H9 (cell line): ENCODE results near the gene HASPIN. TPM values are rescaled to one million over a fixed set of nuclear protein-coding genes. Genes with fewer than 3 reads are reported as not detected.

ENCODE experiments used
- DNase-seq: peaks from one replicate; pipeline ENCODE4 v3.0.0-alpha.2; 2017
- H2AFZ ChIP-seq: one replicate; pipeline ENCODE4 v1.6.1; 2013; ENCODE audit warnings: mild to moderate bottlenecking, low read length, control low read depth, moderate library complexity
- H2AK5ac ChIP-seq: 2 replicates; pipeline ENCODE4 v1.6.1; 2013; ENCODE audit warnings: low read length, control low read depth, mixed read lengths; ENCODE audit not compliant: insufficient read length
- H2BK120ac ChIP-seq: one replicate; pipeline ENCODE4 v1.6.1; 2013; ENCODE audit warnings: low read depth, mild to moderate bottlenecking, low read length, control low read depth, inconsistent platforms; ENCODE audit not compliant: poor library complexity, severe bottlenecking
- H2BK12ac ChIP-seq: 2 replicates; pipeline ENCODE4 v1.6.1; 2013; ENCODE audit warnings: low read length, control low read depth, mixed read lengths, low read depth; ENCODE audit not compliant: insufficient read length
- H2BK15ac ChIP-seq: 2 replicates; pipeline ENCODE4 v1.6.1; 2013; ENCODE audit warnings: low read depth, low read length, control low read depth
- H2BK20ac ChIP-seq: one replicate; pipeline ENCODE4 v1.6.1; 2013; ENCODE audit warnings: low read depth, mild to moderate bottlenecking, low read length, control low read depth, inconsistent platforms; ENCODE audit not compliant: poor library complexity, severe bottlenecking
- H2BK5ac ChIP-seq: 2 replicates; pipeline ENCODE4 v1.6.1; 2013; ENCODE audit warnings: low read length, control low read depth, mixed read lengths; ENCODE audit not compliant: insufficient read length
- H3K14ac ChIP-seq: 2 replicates; pipeline ENCODE4 v1.6.1; 2013; ENCODE audit warnings: low read length, control low read depth; ENCODE audit not compliant: insufficient read depth
- H3K18ac ChIP-seq: 2 replicates; pipeline ENCODE4 v1.6.1; 2013; ENCODE audit warnings: low read depth, mild to moderate bottlenecking, mixed read lengths, low read length, control low read depth; ENCODE audit not compliant: insufficient read length
- H3K23ac ChIP-seq: 2 replicates; pipeline ENCODE4 v1.6.1; 2013; ENCODE audit warnings: low read length, control low read depth, mixed read lengths, low read depth; ENCODE audit not compliant: insufficient read length
- H3K23me2 ChIP-seq: 2 replicates; pipeline ENCODE4 v1.6.1; 2013; ENCODE audit warnings: low read depth, mild to moderate bottlenecking, mixed read lengths, low read length, control low read depth; ENCODE audit not compliant: insufficient read length, poor library complexity, severe bottlenecking
- H3K27ac ChIP-seq: 2 replicates; pipeline ENCODE4 v1.5.1; 2013; ENCODE audit warnings: low read length, control low read depth, mixed read lengths, low read depth; ENCODE audit not compliant: insufficient read length
- H3K27me3 ChIP-seq: 2 replicates; pipeline ENCODE4 v1.6.1; 2013; ENCODE audit warnings: low read length, control low read depth, inconsistent platforms; ENCODE audit not compliant: insufficient read depth
- H3K4ac ChIP-seq: 2 replicates; pipeline ENCODE4 v1.6.1; 2013; ENCODE audit warnings: low read depth, mild to moderate bottlenecking, control low read depth, inconsistent platforms, low read length, moderate library complexity
- H3K4me1 ChIP-seq: 2 replicates; pipeline ENCODE4 v1.6.1; 2013; ENCODE audit warnings: low read length, control low read depth, inconsistent platforms; ENCODE audit not compliant: insufficient read depth
- H3K4me2 ChIP-seq: 2 replicates; pipeline ENCODE4 v1.6.1; 2013; ENCODE audit warnings: low read length, control low read depth, mixed read lengths; ENCODE audit not compliant: insufficient read length, insufficient read depth
- H3K56ac ChIP-seq: 2 replicates; pipeline ENCODE4 v1.6.1; 2013; ENCODE audit warnings: low read depth, mild to moderate bottlenecking, mixed read lengths, low read length, control low read depth; ENCODE audit not compliant: insufficient read length
- H3K79me1 ChIP-seq: 2 replicates; pipeline ENCODE4 v1.6.1; 2013; ENCODE audit warnings: low read depth, mild to moderate bottlenecking, moderate library complexity, low read length, control low read depth, inconsistent platforms; ENCODE audit not compliant: insufficient read depth, poor library complexity, severe bottlenecking
- H3K79me2 ChIP-seq: 2 replicates; pipeline ENCODE4 v1.6.1; 2013; ENCODE audit warnings: low read length, control low read depth, inconsistent platforms; ENCODE audit not compliant: insufficient read depth
- H3K9ac ChIP-seq: 2 replicates; pipeline ENCODE4 v1.6.1; 2013; ENCODE audit warnings: low read length, control low read depth, mixed read lengths; ENCODE audit not compliant: insufficient read length; ENCODE audit errors: extremely low read depth
- H3K9me3 ChIP-seq: one replicate; pipeline ENCODE4 v1.6.1; 2013; ENCODE audit warnings: low read depth, low read length, inconsistent platforms; ENCODE audit not compliant: control insufficient read depth
- H3T11ph ChIP-seq: one replicate; pipeline ENCODE4 v1.6.1; 2013; ENCODE audit warnings: mild to moderate bottlenecking, low read length, control low read depth, inconsistent platforms
- H4K20me1 ChIP-seq: one replicate; pipeline ENCODE4 v1.6.1; 2013; ENCODE audit not compliant: control insufficient read depth, insufficient read length, insufficient read depth
- H4K5ac ChIP-seq: 2 replicates; pipeline ENCODE4 v1.6.1; 2013; ENCODE audit warnings: low read depth, mild to moderate bottlenecking, mixed read lengths, low read length, control low read depth; ENCODE audit not compliant: insufficient read length
- H4K8ac ChIP-seq: replicated peaks from 2 replicates; pipeline ENCODE4 v1.6.1; 2013; ENCODE audit warnings: low read length, control low read depth, mixed read lengths, low read depth; ENCODE audit not compliant: insufficient read length
- H4K91ac ChIP-seq: 2 replicates; pipeline ENCODE4 v1.6.1; 2013; ENCODE audit warnings: low read depth, mild to moderate bottlenecking, moderate library complexity, mixed read lengths, low read length, control low read depth; ENCODE audit not compliant: insufficient read length
- H3K27ac Mint-ChIP-seq, 3 experiments: 2 replicates in 2 of 3; 3 replicates in 1 of 3; pipeline ENCODE4 v1.8.0; 2020 to 2021; ENCODE audit warnings: mixed read lengths in 3 of 3, mild to moderate bottlenecking in 1 of 3, moderate library complexity in 1 of 3
- H3K27me3 Mint-ChIP-seq: 2 replicates; pipeline ENCODE4 v1.8.0; 2021; ENCODE audit warnings: low read depth, mild to moderate bottlenecking, moderate library complexity, mixed read lengths
- H3K36me3 Mint-ChIP-seq, 3 experiments: 2 replicates in 2 of 3; 3 replicates in 1 of 3; pipeline ENCODE4 v1.8.0; 2020 to 2021; ENCODE audit warnings: low read depth in 3 of 3, mixed read lengths in 3 of 3; ENCODE audit not compliant: insufficient read depth in 1 of 3
- H3K4me1 Mint-ChIP-seq, 2 experiments: 2 replicates each; pipeline ENCODE4 v1.8.0; 2020; ENCODE audit warnings: mixed read lengths in 2 of 2
- H3K4me3 Mint-ChIP-seq, 2 experiments: 2 replicates in 1 of 2; 3 replicates in 1 of 2; pipeline ENCODE4 v1.8.0; 2020 to 2021; ENCODE audit warnings: mild to moderate bottlenecking in 2 of 2, mixed read lengths in 2 of 2, moderate library complexity in 1 of 2
- H3K9me3 Mint-ChIP-seq, 2 experiments: 2 replicates in 1 of 2; 3 replicates in 1 of 2; pipeline ENCODE4 v1.8.0; 2020; ENCODE audit warnings: mild to moderate bottlenecking in 2 of 2, mixed read lengths in 2 of 2, moderate library complexity in 1 of 2
- WGBS: extraction: QIAGEN DNeasy Blood & Tissue Kit; methylation state at CpG from one replicate; pipeline ENCODE4 v1.1.7; 2013; ENCODE audit warnings: missing lambda C conversion rate, low lambda C conversion rate, mixed read lengths; ENCODE audit not compliant: insufficient read length; ENCODE audit errors: extremely low coverage; 5-methylcytosine and 5-hydroxymethylcytosine counted together
- total RNA-seq: library from RNA; stranded (reverse); gene quantifications from 2 replicates; pipeline ENCODE4 v1.2.1, GENCODE V29; 2021
- TF ChIP-seq, protein P1 (sequence below): fragments of 200-600 bp; sonication (generic); conservative IDR thresholded peaks from 3 replicates; pipeline ENCODE4 v1.8.0; 2021; ENCODE audit warnings: antibody characterized with exemption, mild to moderate bottlenecking

The HASPIN gene
- total RNA-seq, 1 experiment from 2014 or later, result 26.6 TPM

GRCh38 chr17:3735515-3735914, 11.8 kb downstream of the HASPIN start:
- peaks cover 2% of the 10 kb centered on the region; the same call in 1 of the 2 replicates for H3K27me3 Mint-ChIP-seq
- WGBS, result no CpG with 5 or more reads among the region's 8 CpGs
- H3K9me3 ChIP-seq, result no peaks in the 10 kb centered on the region
- H4K5ac ChIP-seq, result no peak overlapping the region
- no peak overlapping the region for H3K4me3 Mint-ChIP-seq
- H3K56ac ChIP-seq, result no peak overlapping the region
- no peak overlapping the region for H2AK5ac ChIP-seq
- H3K14ac ChIP-seq, result no peak overlapping the region
- no peak overlapping the region for H3K4me2 ChIP-seq
- H3K27ac ChIP-seq, result no peak overlapping the region
- no peak overlapping the region for H2BK5ac ChIP-seq
- H2AFZ ChIP-seq, result no peak overlapping the region
- no peak overlapping the region for H2BK15ac ChIP-seq
- no peak overlapping the region for H4K91ac ChIP-seq
- TF ChIP-seq, protein P1, sequence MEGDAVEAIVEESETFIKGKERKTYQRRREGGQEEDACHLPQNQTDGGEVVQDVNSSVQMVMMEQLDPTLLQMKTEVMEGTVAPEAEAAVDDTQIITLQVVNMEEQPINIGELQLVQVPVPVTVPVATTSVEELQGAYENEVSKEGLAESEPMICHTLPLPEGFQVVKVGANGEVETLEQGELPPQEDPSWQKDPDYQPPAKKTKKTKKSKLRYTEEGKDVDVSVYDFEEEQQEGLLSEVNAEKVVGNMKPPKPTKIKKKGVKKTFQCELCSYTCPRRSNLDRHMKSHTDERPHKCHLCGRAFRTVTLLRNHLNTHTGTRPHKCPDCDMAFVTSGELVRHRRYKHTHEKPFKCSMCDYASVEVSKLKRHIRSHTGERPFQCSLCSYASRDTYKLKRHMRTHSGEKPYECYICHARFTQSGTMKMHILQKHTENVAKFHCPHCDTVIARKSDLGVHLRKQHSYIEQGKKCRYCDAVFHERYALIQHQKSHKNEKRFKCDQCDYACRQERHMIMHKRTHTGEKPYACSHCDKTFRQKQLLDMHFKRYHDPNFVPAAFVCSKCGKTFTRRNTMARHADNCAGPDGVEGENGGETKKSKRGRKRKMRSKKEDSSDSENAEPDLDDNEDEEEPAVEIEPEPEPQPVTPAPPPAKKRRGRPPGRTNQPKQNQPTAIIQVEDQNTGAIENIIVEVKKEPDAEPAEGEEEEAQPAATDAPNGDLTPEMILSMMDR, result no peak
- H3K4me1 Mint-ChIP-seq, result peaks cover 28 to 36% of the 10 kb centered on the region in 2 experiments
- H2BK120ac ChIP-seq, result no peak overlapping the region
- no peaks in the 10 kb centered on the region for H3K36me3 Mint-ChIP-seq
- no peak overlapping the region for H2BK20ac ChIP-seq
- no peaks in the 10 kb centered on the region for H3K79me1 ChIP-seq
- no peak overlapping the region for H3K18ac ChIP-seq
- H3K27me3 ChIP-seq, result no peaks in the 10 kb centered on the region
- H3K4ac ChIP-seq, result no peak overlapping the region
- H4K8ac ChIP-seq, result no peak overlapping the region
- no peak overlapping the region for H2BK12ac ChIP-seq
- no peaks in the 10 kb centered on the region for H3K9me3 Mint-ChIP-seq
- no peaks in the 10 kb centered on the region for H4K20me1 ChIP-seq
- no peaks in the 10 kb centered on the region for H3K23me2 ChIP-seq
- DNase-seq, result no peak
- H3K79me2 ChIP-seq, result no peaks in the 10 kb centered on the region
- H3K23ac ChIP-seq, result no peak overlapping the region
- no peaks in the 10 kb centered on the region; the same call in 1 of the 2 replicates for H3K4me1 ChIP-seq
- H3K9ac ChIP-seq, result no peak overlapping the region
- no peak overlapping the region for H3K27ac Mint-ChIP-seq
- no peak overlapping the region for H3T11ph ChIP-seq
